HG03354 (cell line): ENCODE data around the gene ITPKA.

ENCODE experiments used
- ATAC-seq: cut with Tn5 transposase; IDR thresholded peaks from one replicate; pipeline ENCODE4 v1.9.1; 2021; ENCODE audit warnings: mild to moderate bottlenecking; ENCODE audit not compliant: unreplicated experiment, poor library complexity, severe bottlenecking

ITPKA gene

DNA sequence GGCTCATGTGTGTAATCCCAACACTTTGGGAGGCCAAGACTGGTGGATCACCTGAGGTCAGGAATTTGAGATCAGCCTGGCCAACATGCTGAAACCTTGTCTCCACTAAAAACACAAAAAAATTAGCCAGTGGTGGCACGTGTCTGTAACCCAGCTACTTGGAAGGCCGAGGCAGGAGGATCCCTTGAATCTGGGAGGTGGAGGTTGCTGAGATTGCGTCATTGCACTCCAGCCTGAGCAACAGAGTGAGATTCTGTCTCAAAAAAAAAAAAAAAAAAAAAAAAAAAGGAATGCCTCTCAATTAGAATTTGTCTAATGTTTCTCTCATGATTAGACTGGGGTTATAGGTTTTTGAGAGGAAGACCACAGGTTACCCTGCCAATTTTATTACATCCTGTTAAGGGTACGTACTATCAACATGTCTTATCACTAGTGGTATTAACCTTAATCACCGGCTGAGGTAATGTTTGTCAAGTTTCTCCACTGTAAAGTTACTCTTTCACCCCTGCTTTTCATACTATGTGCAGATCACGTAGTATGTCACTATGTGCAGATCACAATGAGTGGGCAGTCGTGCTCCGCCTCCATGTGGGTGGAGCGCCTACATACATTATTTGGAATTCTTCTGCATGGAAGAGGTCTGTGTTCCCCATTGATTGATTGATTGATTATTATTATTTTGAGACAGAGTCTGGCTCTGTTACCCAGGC lies 56.5 kb downstream of the ITPKA start:
- no peak for ATAC-seq
